GM19324 (cell line): ENCODE data around the gene MYL2.

ENCODE experiments used
- ATAC-seq: cut with Tn5 transposase; IDR thresholded peaks from one replicate; pipeline ENCODE4 v1.9.1; 2021; ENCODE audit warnings: mild to moderate bottlenecking, moderate library complexity; ENCODE audit not compliant: unreplicated experiment, low FRiP score

Gene MYL2

GRCh38 chr12:110901401-110901800 is 19.0 kb downstream of the MYL2 start:
- ATAC-seq, result no peak

GRCh38 chr12:110896559-110896958 is 23.8 kb downstream of the MYL2 start:
- ATAC-seq, result no peak

GRCh38 chr12:110893956-110894355 is 26.4 kb downstream of the MYL2 start:
- no peak for ATAC-seq

GRCh38 chr12:110889361-110889760 is 31.0 kb downstream of the MYL2 start:
- ATAC-seq, result no peak

- peak; percentile 32 for ATAC-seq
These were observed 32.0 kb downstream of the MYL2 start for GRCh38 chr12:110888256-110888991.

GRCh38 chr12:110885152-110885840 is 35.1 kb downstream of the MYL2 start:
- ATAC-seq, result no peak

GRCh38 chr12:110883251-110883650 is 37.1 kb downstream of the MYL2 start:
- ATAC-seq, result no peak

GRCh38 chr12:110880651-110881050 is 39.7 kb downstream of the MYL2 start:
- ATAC-seq, result no peak

- ATAC-seq, result no peak
These were observed 45.6 kb downstream of the MYL2 start for GRCh38 chr12:110874781-110875180.

GRCh38 chr12:110874351-110874750 is 46.0 kb downstream of the MYL2 start:
- no peak for ATAC-seq

- no peak for ATAC-seq
These were observed 48.3 kb downstream of the MYL2 start for GRCh38 chr12:110872100-110872499.

GRCh38 chr12:110869803-110870202 is 50.6 kb downstream of the MYL2 start:
- no peak for ATAC-seq

GRCh38 chr12:110869026-110869425 is 51.4 kb downstream of the MYL2 start:
- no peak for ATAC-seq

- no peak for ATAC-seq
These were observed 54.9 kb downstream of the MYL2 start for GRCh38 chr12:110865521-110865920.

GRCh38 chr12:110863161-110863560 is 57.2 kb downstream of the MYL2 start:
- ATAC-seq, result no peak

- no peak for ATAC-seq
These were observed 58.0 kb downstream of the MYL2 start for GRCh38 chr12:110862329-110862728.

GRCh38 chr12:110861729-110862128 is 58.6 kb downstream of the MYL2 start:
- no peak for ATAC-seq
